B cell (primary cell): ENCODE data around the gene GEMIN7. TPM values are rescaled to one million over a fixed set of nuclear protein-coding genes. Genes with fewer than 3 reads are reported as not detected.
A peak's percentile ranks its signal among the peaks of the same experiment; 100 is the strongest.

ENCODE experiments used
- ATAC-seq: fragments of 200-7000 bp; cut with Tn5 transposase; one replicate; pipeline ENCODE4 v1.10.0; 2021; ENCODE audit warnings: low read depth, mild to moderate bottlenecking, moderate number of reproducible peaks, moderate library complexity
- CTCF ChIA-PET: fragments of 350-600 bp; sonication (Branson Sonifier 250); formaldehyde crosslinking; loops from one replicate; lab custom pipeline; 2021; ENCODE audit warnings: antibody characterized with exemption, inconsistent platforms; lab: Charles Lee
- POLR2A ChIA-PET: fragments of 350-600 bp; sonication (Branson Sonifier 250); formaldehyde crosslinking; loops from one replicate; lab custom pipeline; 2021; ENCODE audit warnings: antibody characterized with exemption; lab: Charles Lee
- DNase-seq: peaks from one replicate; pipeline ENCODE4 v3.0.0; 2013
- H2AFZ ChIP-seq: 2 replicates; pipeline ENCODE4 v1.6.1; 2012; ENCODE audit warnings: mild to moderate bottlenecking, low read depth, low read length; ENCODE audit not compliant: insufficient read depth, poor library complexity, severe bottlenecking
- H3K27ac ChIP-seq, 2 donors: 1 replicate in 1 of 2; 2 replicates in 1 of 2; pipeline ENCODE4 v1.5.1; 2012 to 2013; ENCODE audit warnings: low read length in 2 of 2, mild to moderate bottlenecking in 2 of 2, moderate library complexity in 1 of 2
- H3K27me3 ChIP-seq, 4 experiments: fragments of 200-600 bp in 1 of 4; sonication (generic) in 1 of 4; replicated peaks in 1 of 4; 1 replicate in 2 of 4; 2 replicates in 2 of 4; pipeline versions ENCODE4 v1.6.1 to v1.7.0; 2013 to 2016; ENCODE audit warnings: low read length in 3 of 4, mild to moderate bottlenecking in 2 of 4, mixed read lengths in 1 of 4, moderate library complexity in 1 of 4; ENCODE audit not compliant: insufficient read depth in 4 of 4, control insufficient read depth in 3 of 4; ENCODE audit errors: control extremely low read depth in 1 of 4
- H3K36me3 ChIP-seq, 2 experiments: replicated peaks in 1 of 2; 1 replicate in 1 of 2; 2 replicates in 1 of 2; pipeline versions ENCODE4 v1.6.1 to v1.7.1; 2013; ENCODE audit warnings: low read length in 1 of 2; ENCODE audit not compliant: insufficient read depth in 2 of 2, control insufficient read depth in 1 of 2; ENCODE audit errors: control extremely low read depth in 1 of 2, extremely low read depth in 1 of 2
- H3K4me1 ChIP-seq, 2 donors: fragments of 200-600 bp in 1 of 2; sonication (generic) in 1 of 2; 1 replicate in 1 of 2; 2 replicates in 1 of 2; pipeline versions ENCODE4 v1.5.1 to v1.6.1; 2013 to 2017; ENCODE audit warnings: low read length in 2 of 2; ENCODE audit not compliant: control insufficient read depth in 2 of 2, insufficient read depth in 2 of 2
- H3K4me2 ChIP-seq: replicated peaks from 2 replicates; pipeline ENCODE3; 2012; ENCODE audit warnings: mild to moderate bottlenecking, low read depth, low read length; ENCODE audit not compliant: poor library complexity, severe bottlenecking
- H3K4me3 ChIP-seq, 5 experiments: fragments of 200-600 bp in 1 of 5; sonication (generic) in 1 of 5; 1 replicate in 3 of 5; 2 replicates in 2 of 5; pipeline versions ENCODE4 v1.5.1 to v1.7.0; 2011 to 2016; ENCODE audit warnings: low read length in 4 of 5, mild to moderate bottlenecking in 4 of 5, low read depth in 2 of 5, control low read depth in 1 of 5, moderate library complexity in 1 of 5; ENCODE audit not compliant: insufficient read depth in 1 of 5; ENCODE audit errors: control extremely low read depth in 1 of 5, extremely low read depth in 1 of 5
- H3K79me2 ChIP-seq: fragments of 200-600 bp; sonication (generic); one replicate; pipeline ENCODE4 v1.6.0; 2016; ENCODE audit warnings: low read length; ENCODE audit not compliant: control insufficient read depth, insufficient read depth
- H3K9ac ChIP-seq: fragments of 200-600 bp; sonication (generic); 2 replicates; pipeline ENCODE4 v1.6.1; 2017; ENCODE audit warnings: mild to moderate bottlenecking, low read length, moderate library complexity
- H3K9me3 ChIP-seq, 3 donors: one replicate each; pipeline versions ENCODE4 v1.6.1 to v1.7.1; 2013; ENCODE audit warnings: low read length in 2 of 3; ENCODE audit not compliant: control insufficient read depth in 2 of 3, insufficient read depth in 1 of 3; ENCODE audit errors: control extremely low read depth in 1 of 3
- H4K20me1 ChIP-seq: 2 replicates; pipeline ENCODE4 v1.6.0; 2012; ENCODE audit warnings: mild to moderate bottlenecking, low read length; ENCODE audit not compliant: insufficient read depth, control insufficient read depth, poor library complexity, severe bottlenecking
- H3K27ac Mint-ChIP-seq: one replicate; pipeline ENCODE4 v1.8.0; 2021; ENCODE audit warnings: mixed read lengths
- H3K27me3 Mint-ChIP-seq: one replicate; pipeline ENCODE4 v1.8.0; 2021; ENCODE audit warnings: mixed read lengths
- H3K4me1 Mint-ChIP-seq: one replicate; pipeline ENCODE4 v1.8.0; 2021; ENCODE audit warnings: mixed read lengths
- H3K4me3 Mint-ChIP-seq: one replicate; pipeline ENCODE4 v1.8.0; 2021; ENCODE audit warnings: mixed read lengths
- H3K9me3 Mint-ChIP-seq: one replicate; pipeline ENCODE4 v1.8.0; 2022; ENCODE audit warnings: mixed read lengths; ENCODE audit not compliant: insufficient read depth
- EZH2 ChIP-seq: IDR thresholded peaks from 2 replicates; pipeline ENCODE4 v1.6.1; 2012; ENCODE audit warnings: borderline replicate concordance, low read depth, mild to moderate bottlenecking, moderate library complexity, low read length; ENCODE audit not compliant: insufficient read depth, poor library complexity, severe bottlenecking
- WGBS: methylation state at CpG from one replicate; pipeline ENCODE4 v1.1.5; 2013; ENCODE audit warnings: missing lambda C conversion rate; ENCODE audit not compliant: insufficient coverage; 5-methylcytosine and 5-hydroxymethylcytosine counted together
- intact Hi-C: fragments of 100-400 bp; cut with micrococcal nuclease; formaldehyde crosslinking; loops from one replicate; pipeline ENCODE4 v1.10.0; 2022
- polyA plus RNA-seq: library from polyadenylated mRNA; depleted of rRNA; stranded (reverse); fragments of >200 nt; gene quantifications from 2 replicates; pipeline ENCODE4 v1.2.3, GENCODE V29; 2012
- total RNA-seq, 2 donors: library from RNA; stranded (reverse); fragments of 120-200 nt in 1 of 2; gene quantifications; 1 replicate in 1 of 2; 2 replicates in 1 of 2; pipeline versions ENCODE4 v1.2.3 to v1.2.4, GENCODE V29; 2013 to 2022
- TF ChIP-seq, protein P1 (sequence below): fragments of 200-600 bp; IDR thresholded peaks from one replicate; pipeline ENCODE4 v1.8.0; 2022; ENCODE audit warnings: antibody characterized with exemption, mild to moderate bottlenecking

Gene GEMIN7
- total and polyA plus RNA-seq, 2 donors (not counting 1 experiment from before 2014, with no cell fraction given) = 43.0 to 89.4 TPM

DNA sequence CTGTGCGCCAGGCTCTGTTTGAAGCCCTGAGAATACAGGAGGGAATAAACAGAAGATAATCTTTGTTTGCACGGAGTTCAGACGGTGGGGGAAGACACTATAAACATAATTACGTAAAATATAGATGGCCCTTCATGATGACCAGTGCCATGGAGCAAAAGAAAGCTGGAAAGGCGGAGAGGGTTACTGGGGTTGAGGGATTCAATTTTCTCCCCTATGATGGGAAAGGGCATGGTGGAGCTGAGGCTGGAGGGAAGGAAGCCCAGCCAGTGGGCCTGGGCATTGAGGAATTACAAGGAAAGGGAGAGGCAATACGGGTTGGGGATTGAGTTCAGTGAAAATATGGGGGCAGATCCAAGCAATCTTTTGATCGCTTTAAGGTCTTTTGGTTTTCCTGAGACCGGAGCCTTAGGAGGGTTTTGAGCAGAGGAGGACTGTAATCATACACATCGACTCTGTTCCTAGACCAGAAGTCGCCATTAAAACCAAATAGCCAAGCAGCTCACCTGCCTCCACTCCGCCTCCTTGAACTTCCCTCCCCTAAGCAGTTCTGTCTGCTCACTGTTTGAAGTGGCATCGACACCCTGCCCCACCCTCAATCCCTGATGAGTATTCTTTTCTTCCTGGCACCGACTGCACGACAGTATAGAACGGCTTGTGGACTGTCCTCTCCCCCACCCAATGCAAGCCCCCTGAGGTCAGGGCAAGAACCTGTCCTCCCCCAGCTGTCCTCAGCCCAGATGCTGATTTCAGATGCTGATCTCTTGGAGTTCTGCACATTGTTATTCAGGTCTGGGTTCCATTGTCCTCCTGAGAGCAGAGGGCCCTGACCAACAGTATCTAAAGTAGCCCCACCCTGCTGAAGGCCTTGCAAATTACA lies 2.0 kb upstream of the GEMIN7 start:
- intact Hi-C loops = loop anchor here (5.0 kb wide), 1 partner anchor 325 kb away; no protein-coding TSS in a partner anchor
- H2AFZ ChIP-seq = no peak overlapping the region
- ATAC-seq = no peak
- no peaks in the 10 kb centered on the region for H3K9me3 ChIP-seq
- H3K4me3 ChIP-seq = peak overlapping the region; percentile 29 to 94 (median 84)
- 83% methylated on average over 11 of the region's 15 CpGs for WGBS
- POLR2A ChIA-PET = interaction anchor here (0.5 kb wide), 1 partner anchor 124 kb away, joined by 3 read pairs; no protein-coding TSS in a partner anchor
- peak overlapping the region; percentile 91 for H3K4me2 ChIP-seq
- peak overlapping the region; percentile 93 for H3K9ac ChIP-seq
- peaks cover 42 to 64% of the 10 kb centered on the region in 2 donors for H3K4me1 ChIP-seq
- peak overlapping the region; percentile 96 for H3K27ac Mint-ChIP-seq
- no peaks in the 10 kb centered on the region for H3K9me3 Mint-ChIP-seq
- H3K36me3 ChIP-seq = peaks cover 0 to 34% of the 10 kb centered on the region in 2 experiments
- H3K27me3 Mint-ChIP-seq = no peaks in the 10 kb centered on the region
- peaks cover 61% of the 10 kb centered on the region for H3K4me1 Mint-ChIP-seq
- peaks cover 51% of the 10 kb centered on the region for H4K20me1 ChIP-seq
- peak overlapping the region; percentile 94 for H3K4me3 Mint-ChIP-seq
- H3K27me3 ChIP-seq = no peaks in the 10 kb centered on the region
- H3K79me2 ChIP-seq = peaks cover 77% of the 10 kb centered on the region
- TF ChIP-seq EZH2 = no peak
- TF ChIP-seq, protein P1, sequence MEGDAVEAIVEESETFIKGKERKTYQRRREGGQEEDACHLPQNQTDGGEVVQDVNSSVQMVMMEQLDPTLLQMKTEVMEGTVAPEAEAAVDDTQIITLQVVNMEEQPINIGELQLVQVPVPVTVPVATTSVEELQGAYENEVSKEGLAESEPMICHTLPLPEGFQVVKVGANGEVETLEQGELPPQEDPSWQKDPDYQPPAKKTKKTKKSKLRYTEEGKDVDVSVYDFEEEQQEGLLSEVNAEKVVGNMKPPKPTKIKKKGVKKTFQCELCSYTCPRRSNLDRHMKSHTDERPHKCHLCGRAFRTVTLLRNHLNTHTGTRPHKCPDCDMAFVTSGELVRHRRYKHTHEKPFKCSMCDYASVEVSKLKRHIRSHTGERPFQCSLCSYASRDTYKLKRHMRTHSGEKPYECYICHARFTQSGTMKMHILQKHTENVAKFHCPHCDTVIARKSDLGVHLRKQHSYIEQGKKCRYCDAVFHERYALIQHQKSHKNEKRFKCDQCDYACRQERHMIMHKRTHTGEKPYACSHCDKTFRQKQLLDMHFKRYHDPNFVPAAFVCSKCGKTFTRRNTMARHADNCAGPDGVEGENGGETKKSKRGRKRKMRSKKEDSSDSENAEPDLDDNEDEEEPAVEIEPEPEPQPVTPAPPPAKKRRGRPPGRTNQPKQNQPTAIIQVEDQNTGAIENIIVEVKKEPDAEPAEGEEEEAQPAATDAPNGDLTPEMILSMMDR = no peak
- CTCF ChIA-PET = interaction anchor here (0.6 to 1.3 kb wide), 2 partner anchors 30 to 61 kb away, joined by 3 read pairs; no protein-coding TSS in a partner anchor
- peak overlapping the region; percentile 34 to 75 for H3K27ac ChIP-seq
- DNase-seq = no peak
